Cortex of kidney (tissue), 1 donor: ENCODE results near the gene CT45A2.
"Not testable (repeated sequence)": the region's sequence is repeated elsewhere in the genome, so short reads cannot be mapped to it uniquely, and the experiment has no call there.

Experiments
- DNase-seq: peaks from one replicate; lab custom pipeline; 2025; lab: John Stamatoyannopoulos, UW

Gene CT45A2, protein sequence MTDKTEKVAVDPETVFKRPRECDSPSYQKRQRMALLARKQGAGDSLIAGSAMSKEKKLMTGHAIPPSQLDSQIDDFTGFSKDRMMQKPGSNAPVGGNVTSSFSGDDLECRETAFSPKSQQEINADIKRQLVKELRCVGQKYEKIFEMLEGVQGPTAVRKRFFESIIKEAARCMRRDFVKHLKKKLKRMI

DNA sequence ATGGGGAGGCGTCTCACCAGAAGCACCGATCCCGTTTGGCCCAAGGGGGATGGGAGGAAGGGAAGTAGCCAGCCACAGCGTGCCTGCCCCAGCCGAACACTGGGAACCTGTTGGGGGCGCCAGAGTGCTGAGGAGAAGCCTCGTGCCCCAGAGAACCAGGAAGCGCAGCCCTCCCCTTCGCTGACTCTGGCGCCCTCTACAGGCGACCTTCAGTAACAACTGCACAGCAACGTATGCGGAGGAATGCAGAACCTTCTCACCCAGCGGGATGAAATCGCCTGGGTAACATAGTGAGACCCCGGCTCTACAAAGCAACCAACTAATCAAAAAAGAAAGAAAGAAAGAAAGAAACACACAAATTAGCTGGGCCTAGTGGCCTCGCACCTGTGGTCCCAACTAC lies at the start of gene CT45A2:
Gene CT45A2 (minus strand): TSS at position 101 of the 400 bp plus-strand sequence. CDS start 3,747 bp downstream, outside the sequence.
- not testable (repeated sequence) for DNase-seq

DNA sequence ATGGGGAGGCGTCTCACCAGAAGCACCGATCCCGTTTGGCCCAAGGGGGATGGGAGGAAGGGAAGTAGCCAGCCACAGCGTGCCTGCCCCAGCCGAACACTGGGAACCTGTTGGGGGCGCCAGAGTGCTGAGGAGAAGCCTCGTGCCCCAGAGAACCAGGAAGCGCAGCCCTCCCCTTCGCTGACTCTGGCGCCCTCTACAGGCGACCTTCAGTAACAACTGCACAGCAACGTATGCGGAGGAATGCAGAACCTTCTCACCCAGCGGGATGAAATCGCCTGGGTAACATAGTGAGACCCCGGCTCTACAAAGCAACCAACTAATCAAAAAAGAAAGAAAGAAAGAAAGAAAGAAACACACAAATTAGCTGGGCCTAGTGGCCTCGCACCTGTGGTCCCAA lies 34.6 kb upstream of the CT45A2 start, which contains the start of gene CT45A8:
Gene CT45A8 (minus strand): TSS at position 101 of the 400 bp plus-strand sequence. CDS start 3,755 bp downstream, outside the sequence.
- not testable (repeated sequence) for DNase-seq

DNA sequence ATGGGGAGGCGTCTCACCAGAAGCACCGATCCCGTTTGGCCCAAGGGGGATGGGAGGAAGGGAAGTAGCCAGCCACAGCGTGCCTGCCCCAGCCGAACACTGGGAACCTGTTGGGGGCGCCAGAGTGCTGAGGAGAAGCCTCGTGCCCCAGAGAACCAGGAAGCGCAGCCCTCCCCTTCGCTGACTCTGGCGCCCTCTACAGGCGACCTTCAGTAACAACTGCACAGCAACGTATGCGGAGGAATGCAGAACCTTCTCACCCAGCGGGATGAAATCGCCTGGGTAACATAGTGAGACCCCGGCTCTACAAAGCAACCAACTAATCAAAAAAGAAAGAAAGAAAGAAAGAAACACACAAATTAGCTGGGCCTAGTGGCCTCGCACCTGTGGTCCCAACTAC lies 17.4 kb upstream of the CT45A2 start, which contains the start of gene CT45A7:
Gene CT45A7 (minus strand): TSS at position 101 of the 400 bp plus-strand sequence. CDS start 3,747 bp downstream, outside the sequence.
- not testable (repeated sequence) for DNase-seq

DNA sequence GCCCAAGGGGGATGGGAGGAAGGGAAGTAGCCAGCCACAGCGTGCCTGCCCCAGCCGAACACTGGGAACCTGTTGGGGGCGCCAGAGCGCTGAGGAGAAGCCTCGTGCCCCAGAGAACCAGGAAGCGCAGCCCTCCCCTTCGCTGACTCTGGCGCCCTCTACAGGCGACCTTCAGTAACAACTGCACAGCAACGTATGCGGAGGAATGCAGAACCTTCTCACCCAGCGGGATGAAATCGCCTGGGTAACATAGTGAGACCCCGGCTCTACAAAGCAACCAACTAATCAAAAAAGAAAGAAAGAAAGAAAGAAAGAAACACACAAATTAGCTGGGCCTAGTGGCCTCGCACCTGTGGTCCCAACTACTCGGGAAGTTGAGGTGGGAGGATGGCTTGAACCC lies 17.1 kb downstream of the CT45A2 start, which contains the start of gene CT45A6:
Gene CT45A6 (minus strand): TSS at position 101 of the 400 bp plus-strand sequence. CDS start 3,794 bp downstream, outside the sequence.
- not testable (repeated sequence) for DNase-seq

DNA sequence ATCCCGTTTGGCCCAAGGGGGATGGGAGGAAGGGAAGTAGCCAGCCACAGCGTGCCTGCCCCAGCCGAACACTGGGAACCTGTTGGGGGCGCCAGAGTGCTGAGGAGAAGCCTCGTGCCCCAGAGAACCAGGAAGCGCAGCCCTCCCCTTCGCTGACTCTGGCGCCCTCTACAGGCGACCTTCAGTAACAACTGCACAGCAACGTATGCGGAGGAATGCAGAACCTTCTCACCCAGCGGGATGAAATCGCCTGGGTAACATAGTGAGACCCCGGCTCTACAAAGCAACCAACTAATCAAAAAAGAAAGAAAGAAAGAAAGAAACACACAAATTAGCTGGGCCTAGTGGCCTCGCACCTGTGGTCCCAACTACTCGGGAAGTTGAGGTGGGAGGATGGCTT lies 34.4 kb downstream of the CT45A2 start, which contains the start of gene CT45A5:
Gene CT45A5 (minus strand): TSS at position 101 of the 400 bp plus-strand sequence. CDS start 3,774 bp downstream, outside the sequence.
- DNase-seq = not testable (repeated sequence)

DNA sequence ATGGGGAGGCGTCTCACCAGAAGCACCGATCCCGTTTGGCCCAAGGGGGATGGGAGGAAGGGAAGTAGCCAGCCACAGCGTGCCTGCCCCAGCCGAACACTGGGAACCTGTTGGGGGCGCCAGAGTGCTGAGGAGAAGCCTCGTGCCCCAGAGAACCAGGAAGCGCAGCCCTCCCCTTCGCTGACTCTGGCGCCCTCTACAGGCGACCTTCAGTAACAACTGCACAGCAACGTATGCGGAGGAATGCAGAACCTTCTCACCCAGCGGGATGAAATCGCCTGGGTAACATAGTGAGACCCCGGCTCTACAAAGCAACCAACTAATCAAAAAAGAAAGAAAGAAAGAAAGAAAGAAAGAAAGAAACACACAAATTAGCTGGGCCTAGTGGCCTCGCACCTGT lies 51.7 kb downstream of the CT45A2 start, which contains the start of gene CT45A3:
Gene CT45A3 (minus strand): TSS at position 101 of the 400 bp plus-strand sequence. CDS start 3,747 bp downstream, outside the sequence.
- not testable (repeated sequence) for DNase-seq
